GM13976 (cell line): Measurements from ENCODE around the gene ADGRA1.
"Not testable (repeated sequence)": the region's sequence is repeated elsewhere in the genome, so short reads cannot be mapped to it uniquely, and the experiment has no call there.

Source experiments
- DNase-seq: peaks from one replicate; pipeline ENCODE4 v3.0.0; 2012; ENCODE audit warnings: low spot score
- in situ Hi-C: fragments of 300-500 bp; cut with MboI; formaldehyde crosslinking; loops from one replicate; pipeline ENCODE4 v1.12.0; 2022; ENCODE audit warnings: low sequenced_read_pairs, mixed read lengths, inconsistent platforms; ENCODE audit not compliant: unreplicated experiment
- TF ChIP-seq, protein P1 (sequence below): IDR thresholded peaks from 2 replicates; pipeline ENCODE4 v1.5.1; 2012; ENCODE audit warnings: borderline replicate concordance, mild to moderate bottlenecking; ENCODE audit not compliant: insufficient read depth; ENCODE audit errors: extremely low read depth, missing control alignments, control extremely low read depth

ADGRA1 gene

DNA sequence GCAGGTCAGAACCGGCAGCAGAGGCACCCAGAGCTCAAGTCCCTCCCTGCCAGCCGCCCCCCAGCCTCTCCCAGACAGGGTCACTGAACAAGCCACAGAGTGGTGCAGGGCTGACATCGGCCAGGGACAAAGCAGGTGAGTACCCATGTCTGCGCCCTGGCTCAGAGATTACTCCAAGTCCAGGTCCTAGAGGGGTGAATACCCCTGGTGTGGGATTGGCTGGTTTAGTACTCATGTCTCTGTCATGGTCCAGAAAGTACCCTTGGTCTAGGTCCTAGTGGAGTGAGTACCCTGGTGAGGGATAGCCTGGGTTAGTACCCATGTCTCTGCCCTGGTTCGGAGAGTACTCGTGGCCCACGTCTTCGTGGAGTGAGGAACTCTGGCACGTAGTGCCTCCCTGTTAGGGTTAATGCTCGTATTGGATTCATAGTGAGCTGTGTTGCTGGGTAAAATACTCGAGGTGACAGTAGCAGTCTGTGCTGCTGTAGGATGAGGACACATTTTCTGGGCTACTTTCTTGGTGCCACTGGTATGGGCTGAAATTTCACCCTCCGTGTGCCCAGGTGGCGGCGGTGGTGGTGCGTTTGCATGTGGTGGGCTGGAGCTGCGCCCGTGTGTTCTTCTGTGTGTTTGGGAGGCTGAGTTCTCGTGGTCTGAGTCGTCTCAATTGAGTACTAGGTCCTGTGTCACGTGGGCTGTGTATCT lies 46.8 kb downstream of the ADGRA1 start:
- no peak for DNase-seq
- in situ Hi-C loops, result no loop called here
- TF ChIP-seq, protein P1, sequence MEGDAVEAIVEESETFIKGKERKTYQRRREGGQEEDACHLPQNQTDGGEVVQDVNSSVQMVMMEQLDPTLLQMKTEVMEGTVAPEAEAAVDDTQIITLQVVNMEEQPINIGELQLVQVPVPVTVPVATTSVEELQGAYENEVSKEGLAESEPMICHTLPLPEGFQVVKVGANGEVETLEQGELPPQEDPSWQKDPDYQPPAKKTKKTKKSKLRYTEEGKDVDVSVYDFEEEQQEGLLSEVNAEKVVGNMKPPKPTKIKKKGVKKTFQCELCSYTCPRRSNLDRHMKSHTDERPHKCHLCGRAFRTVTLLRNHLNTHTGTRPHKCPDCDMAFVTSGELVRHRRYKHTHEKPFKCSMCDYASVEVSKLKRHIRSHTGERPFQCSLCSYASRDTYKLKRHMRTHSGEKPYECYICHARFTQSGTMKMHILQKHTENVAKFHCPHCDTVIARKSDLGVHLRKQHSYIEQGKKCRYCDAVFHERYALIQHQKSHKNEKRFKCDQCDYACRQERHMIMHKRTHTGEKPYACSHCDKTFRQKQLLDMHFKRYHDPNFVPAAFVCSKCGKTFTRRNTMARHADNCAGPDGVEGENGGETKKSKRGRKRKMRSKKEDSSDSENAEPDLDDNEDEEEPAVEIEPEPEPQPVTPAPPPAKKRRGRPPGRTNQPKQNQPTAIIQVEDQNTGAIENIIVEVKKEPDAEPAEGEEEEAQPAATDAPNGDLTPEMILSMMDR, result no peak

DNA sequence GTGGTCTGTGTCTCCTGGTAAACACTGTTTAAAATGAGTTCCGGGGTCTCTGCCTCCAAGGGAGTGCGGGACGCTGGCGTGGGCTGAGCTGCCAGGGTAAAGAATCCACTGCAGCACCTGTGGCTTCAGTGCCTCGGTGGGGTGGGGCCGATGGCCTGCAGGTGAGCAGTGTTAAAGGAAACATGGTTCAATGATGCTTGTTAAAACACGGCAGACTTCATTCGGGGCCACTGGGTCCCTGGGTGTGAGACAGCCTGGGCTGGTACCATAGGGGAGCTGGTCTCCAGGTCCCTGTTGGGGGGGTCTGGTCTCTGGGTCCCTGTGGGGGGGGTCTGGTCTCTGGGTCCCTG lies 47.4 kb downstream of the ADGRA1 start:
- TF ChIP-seq, protein P1, result no peak
- in situ Hi-C loops, result no loop called here
- DNase-seq, result no peak

DNA sequence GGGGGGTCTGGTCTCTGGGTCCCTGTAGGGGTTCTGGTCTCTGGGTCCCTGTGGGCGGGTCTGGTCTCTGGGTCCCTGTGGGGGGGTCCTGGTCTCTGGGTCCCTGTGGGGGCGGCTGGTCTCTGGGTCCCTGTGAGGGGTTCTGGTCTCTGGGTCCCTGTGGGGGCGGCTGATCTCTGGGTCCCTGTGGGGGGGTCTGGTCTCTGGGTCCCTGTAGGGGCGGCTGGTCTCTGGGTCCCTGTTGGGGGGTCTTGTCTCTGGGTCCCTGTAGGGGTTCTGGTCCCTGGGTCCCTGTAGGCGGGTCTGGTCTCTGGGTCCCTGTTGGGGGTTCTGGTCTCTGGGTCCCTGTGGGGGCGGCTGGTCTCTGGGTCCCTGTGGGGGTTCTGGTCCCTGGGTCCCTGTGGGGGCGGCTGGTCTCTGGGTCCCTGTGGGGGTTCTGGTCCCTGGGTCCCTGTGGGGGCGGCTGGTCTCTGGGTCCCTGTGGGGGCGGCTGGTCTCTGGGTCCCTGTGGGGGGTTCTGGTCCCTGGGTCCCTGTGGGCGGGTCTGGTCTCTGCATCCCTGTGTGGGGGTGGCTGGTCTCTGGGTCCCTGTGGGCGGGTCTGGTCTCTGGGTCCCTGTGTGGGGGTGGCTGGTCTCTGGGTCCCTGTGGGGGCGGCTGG lies 49.9 kb downstream of the ADGRA1 start:
- DNase-seq, in situ Hi-C loops: not testable (repeated sequence)

DNA sequence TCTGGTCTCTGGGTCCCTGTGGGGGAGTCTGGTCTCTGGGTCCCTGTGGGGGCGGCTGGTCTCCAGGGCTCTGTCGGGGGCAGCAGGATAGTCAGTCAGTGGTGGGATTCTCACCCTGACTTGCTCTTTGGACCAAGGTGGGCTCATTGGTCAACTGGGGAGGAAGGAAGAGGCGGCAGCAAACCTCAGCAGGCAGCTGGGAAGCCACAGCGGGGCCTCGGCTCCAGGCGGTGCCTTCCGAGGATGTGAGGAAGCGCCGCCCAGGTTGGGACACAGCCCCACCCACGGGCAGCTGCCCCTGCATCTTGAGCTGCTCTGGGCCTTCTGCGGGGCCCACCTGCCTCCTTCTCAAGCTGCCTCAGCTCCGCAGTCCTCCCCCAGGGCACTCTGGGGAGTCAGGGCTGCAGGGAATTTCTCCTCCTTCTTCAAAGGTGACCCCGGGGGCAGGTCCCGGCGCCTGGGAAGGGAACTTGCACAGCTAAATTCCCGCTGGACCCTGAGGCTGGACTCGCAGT lies 51.9 kb downstream of the ADGRA1 start:
- TF ChIP-seq, protein P1, result no peak
- in situ Hi-C loops, result no loop called here
- DNase-seq, result no peak

DNA sequence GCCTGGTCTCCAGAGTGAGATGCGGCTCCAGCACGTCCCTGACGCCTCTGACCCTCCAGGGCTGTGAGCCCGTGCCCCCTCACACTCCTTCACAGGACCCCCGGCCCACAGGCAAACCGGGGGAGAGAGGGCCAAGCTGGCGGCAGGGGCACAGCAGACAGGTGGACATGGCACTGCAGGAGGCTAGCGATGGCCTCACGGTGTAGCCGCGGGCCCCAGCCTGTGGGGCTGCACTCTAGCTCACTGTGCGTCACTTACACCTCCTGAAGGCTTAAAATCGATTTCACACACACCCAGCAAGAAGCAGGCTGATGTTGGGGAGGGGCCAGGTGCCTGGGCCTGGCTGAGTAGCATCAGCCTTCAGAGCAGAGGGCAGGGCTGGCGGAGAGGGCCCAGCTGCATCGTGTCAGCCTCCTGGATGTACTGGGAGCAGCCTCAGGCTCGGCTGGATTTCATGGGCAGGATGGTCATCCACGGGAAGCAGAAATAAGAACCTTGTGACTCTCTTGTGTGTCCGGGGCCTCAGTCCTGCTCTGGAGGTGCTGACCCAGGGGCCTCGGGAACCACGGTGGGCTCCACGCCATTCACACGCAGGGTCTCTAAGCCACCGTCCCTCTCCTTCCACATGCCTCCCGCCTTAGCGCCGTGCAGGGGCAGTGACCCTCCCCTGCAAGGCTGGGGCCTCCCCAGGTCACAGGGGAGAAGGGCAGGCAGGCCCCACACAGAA lies 52.9 kb downstream of the ADGRA1 start:
- DNase-seq, result no peak
- TF ChIP-seq, protein P1, result no peak
- in situ Hi-C loops, result no loop called here

DNA sequence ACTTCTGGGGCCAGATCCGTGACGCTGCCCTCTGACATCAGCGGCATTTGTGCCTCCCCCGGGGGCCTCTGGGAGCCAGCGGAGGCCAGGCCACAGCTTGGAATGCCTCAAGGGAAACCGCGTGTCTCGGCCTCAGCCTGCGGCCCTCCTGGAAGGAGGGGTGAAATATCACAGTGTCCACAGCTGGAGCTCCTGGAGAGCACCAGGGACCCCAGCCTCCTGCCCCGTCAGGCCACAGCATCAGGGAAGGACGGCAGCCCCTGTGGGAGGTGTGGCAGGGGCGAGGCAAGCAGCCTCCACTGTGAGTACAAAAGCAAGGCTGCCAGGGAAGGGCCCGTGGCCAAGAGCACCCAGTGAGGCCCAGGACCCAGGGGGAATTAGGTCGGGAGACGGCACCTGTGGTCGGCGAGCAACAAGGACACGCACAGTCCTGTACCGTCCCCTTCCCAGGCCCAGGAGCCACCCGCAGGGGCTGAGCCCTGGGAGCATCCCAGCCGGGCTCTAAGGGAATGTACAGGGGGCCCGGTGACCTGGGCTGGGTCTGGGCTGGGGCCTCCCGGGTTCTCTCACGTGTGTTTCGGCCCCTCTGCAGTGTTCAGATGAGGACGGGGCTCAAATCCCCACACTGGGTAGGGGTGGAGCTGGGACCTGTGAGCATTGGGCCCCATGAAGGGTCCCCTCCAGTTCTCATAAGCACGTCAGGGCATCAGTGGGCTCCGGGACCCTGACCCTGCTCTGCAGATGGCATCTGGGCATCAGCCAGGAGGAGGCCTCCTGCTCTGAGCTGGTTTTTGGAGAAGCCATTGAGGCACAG lies 53.6 kb downstream of the ADGRA1 start:
- DNase-seq, result no peak
- in situ Hi-C loops, result no loop called here
- TF ChIP-seq, protein P1, result no peak
